Right kidney (tissue), 1 donor: Measurements from ENCODE around the gene TGFA.

ENCODE experiments used
- DNase-seq: peaks from one replicate; pipeline ENCODE4 v3.0.0-alpha.2; 2016

Gene TGFA

DNA sequence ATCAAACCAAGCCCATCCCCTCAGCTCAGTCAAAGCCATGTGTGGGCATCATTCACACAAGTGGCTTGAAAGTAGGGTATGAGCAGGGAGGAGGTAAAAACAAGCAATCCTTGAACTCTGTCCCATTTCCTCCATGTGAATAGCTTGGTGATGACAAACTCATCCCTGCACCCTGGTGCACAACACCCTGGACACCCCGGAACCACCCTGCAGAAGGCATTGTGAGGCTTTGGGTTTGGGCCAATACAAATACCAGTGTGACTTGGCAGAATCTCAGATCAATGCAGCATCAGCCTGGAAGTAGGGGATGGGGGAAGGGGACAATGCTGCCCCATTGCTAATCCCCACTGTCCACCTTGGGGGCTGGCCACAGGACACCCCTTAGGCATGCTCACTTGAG lies 28.6 kb downstream of the TGFA start:
- no peak for DNase-seq

DNA sequence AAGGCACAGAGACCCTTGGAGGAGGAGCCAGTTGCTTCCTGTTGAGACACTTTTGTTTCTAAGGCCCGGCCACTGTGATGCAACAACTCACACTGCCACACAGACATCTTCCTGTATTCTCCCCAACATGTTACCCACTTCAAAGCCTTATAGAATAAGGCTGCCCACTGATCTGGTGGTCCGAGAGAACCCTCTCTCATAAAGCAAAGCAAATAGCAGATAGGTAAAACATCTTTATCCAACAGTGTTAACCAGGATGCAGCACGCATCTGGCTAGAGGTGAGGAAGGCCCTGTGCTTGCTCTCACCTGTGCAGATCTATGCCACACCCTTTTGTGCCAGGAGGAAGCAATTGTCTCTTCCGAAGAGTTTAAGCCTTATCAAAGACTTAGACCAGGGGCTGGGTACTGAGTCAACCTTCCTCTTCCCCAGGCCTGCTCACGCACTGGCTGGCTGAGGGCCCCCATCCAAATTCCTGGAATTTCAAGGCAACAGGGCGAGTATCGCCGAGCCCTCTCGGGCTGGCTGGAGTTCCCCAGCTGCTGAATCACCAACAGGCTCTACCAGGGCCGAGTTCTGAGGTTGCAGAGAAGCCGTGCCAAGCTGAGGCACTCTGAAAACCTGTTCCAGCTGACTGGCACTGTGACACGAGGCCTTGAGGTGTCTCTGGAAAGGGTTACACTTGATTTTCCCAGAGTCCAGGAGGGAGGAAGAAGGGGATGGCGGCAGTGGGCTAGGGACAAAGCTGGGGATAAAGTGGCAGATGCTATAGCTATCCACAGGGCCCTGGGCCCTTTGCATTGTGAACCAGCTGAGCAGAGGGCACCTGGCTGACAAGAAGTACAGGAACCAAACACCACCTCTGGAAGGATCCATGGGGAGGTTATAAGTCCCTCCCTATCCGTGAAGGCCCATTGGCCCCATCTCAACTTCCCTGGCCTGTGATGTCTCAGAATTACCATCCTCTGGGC lies 29.3 kb downstream of the TGFA start:
- no peak for DNase-seq

DNA sequence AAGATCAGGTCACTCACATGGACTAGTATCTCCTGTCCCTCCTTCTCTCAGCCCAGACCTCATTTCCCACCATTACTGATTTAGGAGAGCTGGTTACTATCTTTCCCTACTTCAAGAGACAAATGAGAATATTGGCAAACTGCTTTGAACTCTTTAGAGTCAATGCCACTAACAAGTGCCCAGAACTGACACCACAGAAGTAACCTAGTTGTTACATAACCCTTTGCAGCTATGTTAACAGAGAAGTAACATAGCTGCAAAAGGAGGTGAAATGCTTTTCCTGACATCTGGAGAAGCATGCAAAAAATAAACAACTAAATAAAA lies 30.0 kb downstream of the TGFA start:
- no peak for DNase-seq

DNA sequence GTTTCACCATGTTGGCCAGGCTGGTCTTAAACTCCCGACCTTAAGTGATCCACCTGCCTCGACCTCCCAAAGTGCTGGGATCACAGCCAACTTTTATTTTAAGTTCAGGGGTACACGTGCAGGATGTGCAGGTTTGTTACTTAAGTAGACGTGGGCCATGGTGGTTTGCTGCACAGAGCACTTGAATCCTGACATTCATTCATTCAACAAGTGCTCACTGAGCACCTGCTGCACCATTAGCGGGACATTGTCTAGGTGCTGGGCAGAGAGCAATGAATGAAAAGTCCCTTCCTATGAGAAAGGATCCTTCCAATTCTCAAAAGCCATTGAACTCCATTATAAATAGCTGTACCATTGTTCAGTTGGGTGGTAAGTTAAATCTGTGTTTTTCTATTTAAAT lies 31.0 kb downstream of the TGFA start:
- no peak for DNase-seq

DNA sequence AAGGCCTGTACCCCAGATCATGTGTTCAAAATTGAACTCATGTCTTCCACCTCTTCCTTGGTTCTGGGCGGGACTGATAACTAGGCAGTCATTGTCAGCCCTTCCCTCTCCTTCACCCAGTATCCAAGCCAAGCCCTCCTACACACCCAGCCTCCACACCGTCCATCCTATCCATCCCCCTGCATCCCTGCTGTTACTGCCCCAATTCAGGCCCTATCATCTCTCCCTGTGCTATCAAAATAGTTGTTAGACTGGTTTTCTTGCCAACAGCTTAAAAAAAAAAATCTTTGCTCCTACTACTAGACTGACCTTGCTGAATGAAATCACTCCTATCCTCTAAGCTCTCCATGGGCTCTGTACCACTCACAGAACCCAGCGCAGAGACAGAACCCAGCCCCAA lies 32.8 kb downstream of the TGFA start:
- DNase-seq, result no peak

DNA sequence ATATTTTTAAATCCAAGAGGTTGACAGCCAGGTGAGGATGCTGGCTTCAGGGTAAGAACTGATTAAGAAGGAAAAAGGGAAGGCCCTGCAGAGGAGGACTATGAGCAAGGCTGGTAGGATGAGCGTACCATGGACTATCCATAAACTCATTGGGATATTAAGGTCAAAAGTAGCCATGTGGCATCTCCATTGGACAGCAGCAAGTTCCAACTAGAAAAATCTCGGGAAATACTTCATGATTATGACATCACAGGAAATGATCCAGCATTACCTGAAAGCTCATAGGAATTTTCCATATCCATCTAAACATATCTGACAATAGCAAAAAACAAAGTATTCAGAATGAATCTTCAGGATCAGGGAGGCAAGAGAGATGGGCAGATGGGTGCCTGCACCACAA lies 34.2 kb downstream of the TGFA start:
- no peak for DNase-seq

DNA sequence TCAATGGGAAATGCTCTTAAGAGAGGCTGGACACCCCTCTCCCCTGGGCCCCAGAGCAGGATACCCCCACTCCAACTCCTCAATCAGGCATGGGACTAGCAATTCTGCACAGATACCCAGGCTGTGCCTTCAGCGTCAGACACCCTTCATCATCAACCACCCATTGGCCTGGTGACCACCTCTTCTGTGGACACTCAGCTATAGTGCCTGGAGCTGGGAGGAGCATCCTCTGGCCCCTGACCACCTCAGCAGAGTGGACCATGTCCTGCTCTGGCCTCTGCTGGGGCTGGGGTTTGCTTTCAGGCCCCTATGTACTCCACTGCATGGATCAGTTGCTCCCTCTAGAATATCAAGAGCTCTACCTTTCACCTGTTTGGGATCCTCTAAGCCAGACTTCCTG lies 35.1 kb downstream of the TGFA start:
- DNase-seq, result no peak

DNA sequence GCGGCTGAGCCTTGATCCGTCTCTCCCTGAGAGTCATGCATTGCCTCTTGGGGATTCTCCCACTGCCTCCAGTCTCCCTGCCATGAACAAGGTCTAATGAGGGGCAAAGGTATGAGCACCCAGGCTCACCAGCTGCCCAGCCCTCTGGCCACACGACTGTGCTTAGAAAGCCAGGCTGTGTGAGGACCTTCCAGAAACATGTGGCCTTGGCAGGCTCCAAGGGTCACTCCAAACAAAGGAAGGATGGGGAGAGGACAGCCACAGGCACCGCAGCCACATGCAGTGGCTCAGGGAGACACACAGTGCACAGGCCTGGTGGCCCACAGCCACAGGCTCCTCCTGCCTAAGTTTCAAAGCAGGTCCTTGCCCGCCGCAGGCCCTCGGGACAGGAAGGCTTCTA lies 35.8 kb downstream of the TGFA start:
- DNase-seq, result no peak

DNA sequence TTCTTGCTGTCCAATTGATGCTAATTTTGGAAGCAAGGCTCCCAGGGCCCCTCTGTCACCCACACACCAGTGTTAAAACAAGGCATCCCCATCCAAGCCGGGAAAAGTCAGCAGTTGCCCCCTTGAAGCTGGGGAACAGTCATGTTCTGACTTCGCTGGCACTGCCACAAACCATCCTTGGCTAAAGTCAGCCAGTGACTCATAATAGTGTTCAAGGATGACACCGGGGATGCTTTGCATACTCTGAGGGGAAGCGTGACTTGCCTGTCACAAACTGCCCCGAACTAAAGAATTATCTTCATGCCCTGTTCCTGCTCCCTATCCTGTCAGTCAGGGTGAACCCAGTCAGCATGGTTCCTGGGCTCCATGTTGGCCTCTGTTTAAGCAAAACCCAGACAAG lies 37.0 kb downstream of the TGFA start:
- no peak for DNase-seq

DNA sequence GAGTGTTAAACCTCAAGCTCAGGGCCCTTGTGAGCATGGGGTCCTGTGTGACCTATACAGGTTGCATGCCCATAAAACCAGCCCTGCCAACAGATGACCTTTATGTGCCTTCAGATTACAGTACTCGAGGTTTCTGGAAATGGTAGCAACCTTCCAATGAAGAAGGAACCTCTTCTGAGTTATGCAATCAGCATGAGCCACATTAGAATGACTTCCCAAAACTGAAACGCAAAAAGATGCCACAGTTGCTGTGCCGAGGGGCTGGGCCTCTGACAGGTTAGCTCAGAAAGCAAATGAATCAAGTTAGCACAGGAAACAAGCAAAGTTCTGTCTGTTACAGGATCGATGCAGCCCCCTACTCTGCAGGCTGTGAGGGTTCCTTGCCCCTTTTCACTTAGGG lies 37.7 kb downstream of the TGFA start:
- no peak for DNase-seq

DNA sequence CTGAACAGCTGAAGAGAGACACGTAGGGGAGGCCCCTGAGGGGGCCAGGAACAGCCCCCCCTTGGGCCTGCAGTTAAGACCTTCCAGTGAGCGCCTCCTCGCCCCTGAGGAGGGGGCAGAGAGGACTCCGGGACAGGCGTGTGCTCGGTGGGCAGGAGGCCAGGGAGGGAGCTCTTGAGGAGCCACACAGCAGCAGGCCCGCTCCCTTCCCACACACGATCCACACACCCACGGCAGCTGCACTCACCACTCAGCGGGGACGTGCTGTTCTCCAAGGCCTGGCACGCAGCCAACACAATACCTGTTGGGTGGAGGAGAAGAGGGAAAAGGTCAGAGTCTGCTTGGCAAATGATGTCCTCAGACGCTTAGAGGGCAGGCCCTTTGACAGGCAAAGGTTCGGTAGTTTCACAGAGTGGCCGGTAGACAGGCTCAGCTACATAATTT lies 39.0 kb downstream of the TGFA start:
- DNase-seq, result no peak

DNA sequence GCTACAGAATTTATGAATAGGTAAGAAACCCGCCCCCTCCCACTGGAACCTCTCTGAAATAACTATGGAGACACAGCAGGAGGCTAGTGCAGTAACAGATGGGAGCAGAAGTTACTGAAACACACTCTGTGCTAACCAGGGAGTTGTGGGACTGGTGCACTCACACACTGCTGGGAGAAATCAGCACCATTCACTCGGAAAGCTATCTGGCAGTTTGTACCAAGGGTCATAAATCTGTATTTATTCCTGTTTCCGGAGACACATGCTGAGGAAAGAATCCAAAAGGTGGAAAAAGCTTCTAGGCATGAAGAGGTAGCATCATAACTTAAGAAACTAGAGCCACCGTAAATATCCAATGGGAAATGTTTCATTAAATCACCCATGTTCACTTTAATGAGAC lies 39.9 kb downstream of the TGFA start:
- no peak for DNase-seq

DNA sequence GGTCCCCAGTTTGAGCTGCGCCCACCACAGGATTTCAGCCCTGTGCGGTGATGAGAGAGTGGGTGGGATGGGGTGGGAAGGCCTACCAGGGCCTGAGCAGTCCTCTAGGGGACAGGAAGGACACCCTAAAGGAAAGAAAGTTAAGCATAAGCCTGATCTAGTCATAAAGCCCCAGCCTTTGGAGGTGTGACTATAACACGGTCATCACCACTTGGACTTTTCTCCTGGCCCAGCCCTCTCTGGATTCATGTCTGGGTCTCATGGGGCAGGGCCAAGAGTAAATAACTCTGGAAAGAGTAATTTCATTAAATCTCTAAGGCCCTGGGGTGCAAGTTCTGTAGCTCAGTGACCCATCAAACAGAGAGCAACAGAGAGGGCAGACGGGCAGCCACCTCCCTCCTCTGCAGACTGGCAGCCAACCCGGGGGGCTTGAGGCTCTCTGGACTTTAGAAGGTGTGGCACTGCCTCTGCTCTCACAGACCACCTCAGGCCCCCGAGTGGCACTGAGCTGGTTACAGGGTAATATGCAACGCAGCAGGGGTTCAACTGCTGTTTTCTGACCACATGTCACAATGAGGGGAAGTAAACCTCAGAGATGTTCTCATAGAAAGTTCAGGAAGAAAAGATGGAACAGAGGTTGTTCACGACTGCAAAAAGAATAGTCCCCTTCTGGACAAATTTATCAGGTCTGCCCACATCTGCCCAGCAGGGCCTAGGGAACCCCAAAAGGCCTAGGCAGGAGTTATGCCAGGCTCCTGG lies 41.5 kb downstream of the TGFA start:
- DNase-seq, result no peak

DNA sequence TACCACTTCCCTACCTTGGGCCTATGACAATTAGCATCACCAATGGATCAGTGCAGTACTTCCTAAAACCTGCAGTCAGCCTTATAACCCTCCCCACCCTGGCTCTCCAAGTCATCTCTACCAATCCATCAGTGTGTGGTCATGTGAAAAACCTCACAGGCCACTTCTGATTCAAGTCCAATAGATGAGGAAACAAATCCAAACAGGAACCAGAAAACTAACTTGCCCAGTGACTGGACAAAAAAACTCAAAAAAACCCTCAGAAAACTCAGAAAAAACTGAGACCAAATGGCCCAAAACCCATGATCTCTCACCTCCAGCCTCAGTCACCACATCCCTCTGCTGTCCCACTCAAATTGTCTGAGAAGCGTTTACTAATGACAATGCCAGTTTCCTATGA lies 43.3 kb downstream of the TGFA start:
- no peak for DNase-seq

DNA sequence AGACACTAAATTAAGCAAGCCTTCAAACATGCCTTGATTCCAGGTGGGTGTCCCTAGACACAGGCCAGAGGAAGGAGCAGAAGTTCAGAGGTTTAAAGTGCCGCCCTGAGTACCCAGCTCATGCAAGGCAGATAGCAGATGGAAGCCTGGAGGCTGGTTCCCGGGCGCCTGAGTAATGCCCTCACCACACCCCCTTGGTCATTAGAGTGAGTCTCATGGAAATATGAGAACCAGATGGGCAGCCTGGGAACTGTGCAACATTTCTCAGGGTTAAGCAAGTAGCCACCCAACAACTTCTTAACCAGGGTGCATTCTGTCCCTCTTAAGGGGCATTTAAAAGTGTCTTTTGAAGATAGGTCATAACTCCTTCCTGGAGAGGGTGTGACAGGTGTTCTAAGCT lies 44.1 kb downstream of the TGFA start:
- DNase-seq, result no peak

DNA sequence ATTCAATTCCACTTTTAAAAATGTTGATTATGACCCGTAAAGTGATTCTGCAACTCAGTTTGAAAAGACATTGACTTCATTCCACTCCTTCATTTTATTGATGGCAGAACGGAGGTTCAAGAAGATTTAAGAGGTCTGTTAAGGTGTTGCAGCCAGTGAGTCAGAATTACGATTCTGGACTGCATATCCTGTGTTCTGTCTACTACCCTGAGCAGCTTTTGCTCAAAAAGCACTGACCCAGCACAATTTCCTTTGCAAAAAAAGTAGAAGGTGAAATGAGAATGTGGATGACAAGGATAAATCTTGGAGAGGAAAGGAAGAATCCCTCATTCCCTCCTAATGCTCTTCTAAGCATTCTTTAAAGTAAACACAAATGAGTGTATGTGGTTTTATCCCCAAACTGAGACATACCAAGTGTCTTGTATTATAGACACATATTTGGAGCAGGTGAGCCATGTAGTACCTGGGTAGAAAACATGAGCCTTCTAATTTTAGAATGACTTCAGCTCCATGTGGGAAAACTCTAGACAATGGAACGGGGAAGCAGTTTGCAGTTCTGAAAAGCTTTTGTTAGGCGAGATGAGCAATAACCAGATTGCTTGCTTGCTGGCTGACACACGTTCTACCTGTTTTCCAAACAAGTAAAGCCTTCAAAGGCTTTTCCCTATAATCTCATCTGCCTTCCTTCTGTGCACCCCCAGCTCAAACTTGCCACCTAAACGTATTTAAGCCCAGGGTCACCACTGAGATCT lies 44.7 kb downstream of the TGFA start:
- no peak for DNase-seq

DNA sequence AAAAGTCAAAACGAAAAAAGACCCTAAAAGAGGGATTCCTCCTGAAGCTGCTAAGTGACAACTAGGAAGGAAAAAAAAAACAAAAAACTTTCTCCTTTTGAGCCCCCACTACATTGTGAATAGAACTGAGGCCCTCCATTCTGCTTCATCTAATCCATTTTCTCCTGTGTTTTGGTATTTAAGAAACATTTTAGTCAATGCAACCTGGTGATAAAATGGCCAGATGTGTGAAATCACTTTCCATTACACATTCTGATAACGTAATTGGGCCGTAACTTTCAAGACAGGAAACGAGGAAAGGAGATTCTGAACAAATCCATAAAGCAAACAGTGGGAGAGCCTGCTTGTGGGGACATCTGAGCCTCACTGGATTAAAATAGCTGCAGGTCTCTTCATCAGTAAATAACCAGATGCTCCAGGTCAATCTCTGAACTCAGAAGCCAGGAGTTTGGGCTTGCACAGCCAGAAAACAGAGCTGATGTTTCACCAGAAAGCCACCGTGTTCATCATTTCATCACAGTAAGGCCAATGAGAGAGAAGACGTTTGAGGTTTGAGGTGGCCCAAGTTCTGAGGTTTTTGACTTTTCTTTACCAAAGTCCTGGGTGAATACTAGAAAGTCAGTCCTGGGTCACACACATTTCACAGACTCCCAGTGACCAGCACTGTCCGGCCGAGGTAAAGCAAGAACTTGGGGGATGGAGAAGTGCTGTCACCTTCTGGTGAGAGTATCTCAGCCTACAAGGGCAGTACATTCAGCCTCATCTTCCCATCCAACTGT lies 47.8 kb downstream of the TGFA start:
- no peak for DNase-seq

DNA sequence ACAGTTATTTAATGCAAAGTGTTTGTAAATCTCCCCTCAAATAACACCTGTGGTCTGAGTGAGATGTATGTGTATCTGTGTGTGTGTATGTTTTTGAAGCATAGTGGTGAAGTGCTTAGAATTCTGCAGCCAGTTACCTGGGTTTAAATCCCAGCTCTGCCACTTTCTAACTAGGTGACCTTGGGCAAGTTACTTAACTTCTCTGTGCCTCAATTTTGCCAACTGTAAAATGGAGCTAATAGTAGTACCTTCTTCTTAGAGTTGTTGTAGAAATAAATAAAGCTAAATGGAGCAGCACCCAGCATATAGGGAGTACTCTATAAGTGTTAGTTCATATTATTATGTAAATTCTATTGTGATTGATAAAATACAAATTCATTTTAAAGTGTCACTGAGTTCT lies 48.9 kb downstream of the TGFA start:
- no peak for DNase-seq

DNA sequence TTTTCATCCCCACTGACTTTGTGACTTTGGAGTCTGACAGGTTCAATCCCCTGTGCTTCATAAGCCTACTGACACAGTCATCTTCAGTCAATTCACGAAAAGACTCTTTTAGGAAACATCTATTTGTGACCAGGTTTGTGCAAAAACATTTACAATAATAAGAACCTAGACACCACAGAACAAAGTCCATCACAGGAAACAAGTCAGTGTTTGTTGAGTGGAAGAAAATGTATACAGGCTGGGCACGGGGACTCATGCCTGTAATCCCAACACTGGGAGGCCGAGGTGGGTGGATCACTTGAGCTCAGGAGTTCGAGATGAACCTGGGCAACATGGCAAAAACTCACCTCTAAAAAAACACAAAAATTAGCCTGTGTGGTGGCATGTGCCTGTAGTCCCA lies 49.7 kb downstream of the TGFA start:
- DNase-seq, result no peak

DNA sequence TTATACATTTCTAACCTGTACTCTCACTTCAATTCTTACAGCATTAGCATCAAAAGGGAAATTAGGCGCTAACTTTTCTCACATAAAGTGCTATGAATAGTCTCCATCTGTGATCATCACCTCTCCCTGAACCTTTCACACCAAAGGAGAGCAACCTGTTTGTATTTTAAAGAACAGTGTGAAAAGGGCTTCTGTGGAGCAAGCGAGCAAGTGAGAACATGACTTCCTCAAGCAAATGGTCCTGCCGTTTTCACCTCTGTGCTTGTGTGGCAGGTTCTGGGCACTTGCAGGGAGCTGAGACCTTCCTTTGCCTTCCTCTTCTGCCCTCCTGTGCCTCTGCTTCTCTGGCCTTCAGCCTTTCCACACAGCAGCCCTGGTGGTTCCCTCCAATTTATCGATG lies 51.9 kb downstream of the TGFA start:
- no peak for DNase-seq

DNA sequence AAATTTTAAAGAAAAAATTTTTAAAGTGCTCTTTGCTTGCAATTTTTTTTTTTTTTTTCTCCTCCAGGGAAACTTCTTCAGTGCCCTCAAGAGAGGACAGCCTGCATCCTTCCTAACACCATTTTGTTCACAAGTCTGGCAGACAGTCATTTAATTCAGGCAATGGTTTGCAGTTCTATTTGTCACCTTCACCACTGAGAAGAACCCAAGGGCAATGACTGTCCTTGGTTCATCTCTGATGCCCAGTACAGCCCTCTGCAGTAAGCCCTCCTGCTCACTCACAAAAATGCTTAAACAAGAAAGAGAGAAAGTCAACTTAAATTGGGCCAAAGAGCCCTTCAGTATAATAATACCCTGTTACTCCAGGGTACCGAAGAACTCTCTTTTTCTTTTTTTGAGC lies 52.4 kb downstream of the TGFA start:
- no peak for DNase-seq

DNA sequence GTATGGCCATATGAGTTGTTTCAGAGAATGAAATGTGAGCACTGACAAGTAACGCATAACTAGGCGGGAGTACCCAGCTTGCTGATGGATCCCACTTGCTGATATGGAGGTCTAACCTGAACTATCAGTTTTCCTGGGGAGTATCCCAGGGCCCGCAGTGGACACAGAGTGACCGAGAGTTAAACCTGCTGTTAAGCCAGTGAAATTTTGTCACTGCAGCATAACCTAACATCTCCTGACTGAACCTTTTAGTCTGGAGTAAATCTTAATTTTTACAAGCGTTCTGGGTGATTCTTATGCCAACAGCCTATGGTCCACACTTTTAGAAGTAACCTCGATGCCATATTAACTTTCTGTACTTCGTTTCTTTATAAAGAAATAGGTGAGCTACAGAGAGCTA lies 54.4 kb downstream of the TGFA start:
- no peak for DNase-seq
